Iris pigment epithelial cell (primary cell): ENCODE results near the gene C19orf67.
A peak's percentile ranks its signal among the peaks of the same experiment; 100 is the strongest.

ENCODE experiments used
- DNase-seq: peaks from one replicate; pipeline ENCODE4 v3.0.0-alpha.2; 2011; ENCODE audit warnings: low read depth

The C19orf67 gene

DNA sequence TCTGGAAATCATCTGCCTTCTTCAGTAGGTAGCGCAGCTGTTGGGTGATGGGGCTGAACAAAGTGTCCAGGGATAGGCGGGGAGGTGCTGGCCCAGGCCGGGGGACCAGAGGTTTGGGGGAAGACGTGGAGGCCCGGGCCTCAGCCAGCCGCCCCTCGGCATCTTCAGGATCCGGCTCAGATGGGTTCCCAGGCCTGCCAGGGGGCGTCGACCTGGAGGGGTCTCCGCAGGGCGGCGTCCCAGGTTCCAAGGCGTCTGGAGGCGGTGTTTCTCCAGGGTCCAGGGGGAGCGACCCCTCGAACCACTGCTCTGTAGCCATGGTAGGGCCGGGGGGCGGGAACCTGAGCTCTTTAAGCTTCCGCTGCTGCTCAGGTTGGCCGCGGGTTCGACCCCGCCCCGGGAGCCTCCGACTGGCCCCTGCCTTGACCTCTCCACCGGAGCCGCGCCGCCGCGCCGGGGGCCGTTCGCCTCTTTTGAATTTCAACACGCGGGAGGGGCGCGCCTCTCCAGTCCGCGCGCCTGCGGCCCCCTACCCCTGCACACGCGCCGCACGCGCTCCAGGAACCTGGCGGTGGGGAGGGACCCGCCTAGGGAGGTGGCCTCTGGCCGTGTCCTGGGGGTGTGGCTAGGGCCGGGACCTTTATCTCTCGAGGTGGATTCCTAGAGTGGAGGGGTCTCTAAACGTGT lies at the start of gene C19orf67:
Gene C19orf67, minus strand, starts transcription at position 475 of the 687 bp plus-strand sequence. Its CDS starts 156 bp downstream, at position 319.
- DNase-seq, result no peak

- no peak for DNase-seq
Observed at GRCh38 chr19:14135355-14135754, 49.8 kb upstream of the C19orf67 start.

GRCh38 chr19:14127929-14128509 lies 42.4 kb upstream of the C19orf67 start:
- DNase-seq, result peak; percentile 43

GRCh38 chr19:14127176-14127575 lies 41.6 kb upstream of the C19orf67 start:
- DNase-seq, result no peak

- no peak for DNase-seq
Observed at GRCh38 chr19:14122924-14123323, 37.3 kb upstream of the C19orf67 start.

- no peak for DNase-seq
Observed at GRCh38 chr19:14120497-14120780, 34.9 kb upstream of the C19orf67 start.

DNA sequence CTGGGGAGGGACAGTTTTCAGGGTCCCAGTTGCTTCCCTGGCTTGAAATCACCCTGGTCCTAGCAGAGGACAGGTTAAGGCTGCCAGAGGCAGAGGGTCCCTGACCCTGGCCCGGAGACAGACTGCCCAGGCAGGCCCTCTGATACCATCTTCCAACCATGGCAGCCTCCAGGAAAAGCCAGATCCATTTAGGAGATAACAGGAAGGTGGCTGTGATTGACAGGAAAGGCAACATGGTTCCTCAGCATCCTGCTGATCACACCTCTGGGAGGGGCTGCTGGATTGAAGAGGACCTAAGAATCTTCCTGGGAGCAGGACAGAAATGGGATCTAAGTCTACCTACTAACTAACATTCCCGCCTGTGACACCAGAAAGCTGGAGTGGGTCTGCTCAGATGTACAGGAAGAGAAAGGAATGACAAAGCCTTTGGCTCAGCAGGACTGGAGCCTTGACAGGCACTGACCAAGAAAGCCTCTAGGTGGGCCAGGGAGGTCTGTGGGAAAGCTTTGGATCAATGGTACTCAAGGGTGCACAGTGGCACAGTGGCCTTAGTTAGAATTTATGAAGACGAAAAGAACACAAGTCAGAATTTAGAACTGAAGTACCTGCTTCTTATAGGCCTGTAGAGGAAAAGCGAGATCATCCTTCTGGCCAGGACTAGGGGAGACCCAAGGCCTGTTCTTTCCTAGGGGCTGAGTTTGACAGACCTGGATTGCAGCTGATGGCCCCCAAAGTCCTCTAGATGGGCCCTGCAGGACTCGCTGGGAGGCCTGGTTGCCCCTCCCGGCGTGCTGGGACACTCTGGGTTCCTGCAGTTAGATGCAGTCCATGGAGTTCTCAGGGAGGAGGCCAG lies 34.3 kb upstream of the C19orf67 start:
- DNase-seq, result no peak

DNA sequence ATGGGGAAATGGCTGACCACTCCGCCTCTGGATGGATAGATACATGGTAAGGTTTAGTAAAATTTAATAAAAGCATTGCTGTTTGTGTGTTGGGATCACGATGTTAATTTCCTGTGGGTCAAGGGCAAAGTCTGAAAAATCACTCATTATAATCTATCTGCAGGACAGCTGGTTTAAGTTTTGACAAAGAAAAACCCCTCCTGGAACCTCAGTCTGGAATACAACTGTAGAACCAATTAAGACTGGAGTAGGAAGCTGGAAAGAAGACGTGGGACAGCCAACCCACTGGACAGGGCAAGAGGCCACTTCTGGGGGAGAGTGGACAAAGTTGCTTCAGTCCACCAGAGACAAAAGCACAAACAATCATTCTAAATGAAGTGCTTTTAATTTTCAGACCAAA lies 33.6 kb upstream of the C19orf67 start:
- DNase-seq, result no peak

DNA sequence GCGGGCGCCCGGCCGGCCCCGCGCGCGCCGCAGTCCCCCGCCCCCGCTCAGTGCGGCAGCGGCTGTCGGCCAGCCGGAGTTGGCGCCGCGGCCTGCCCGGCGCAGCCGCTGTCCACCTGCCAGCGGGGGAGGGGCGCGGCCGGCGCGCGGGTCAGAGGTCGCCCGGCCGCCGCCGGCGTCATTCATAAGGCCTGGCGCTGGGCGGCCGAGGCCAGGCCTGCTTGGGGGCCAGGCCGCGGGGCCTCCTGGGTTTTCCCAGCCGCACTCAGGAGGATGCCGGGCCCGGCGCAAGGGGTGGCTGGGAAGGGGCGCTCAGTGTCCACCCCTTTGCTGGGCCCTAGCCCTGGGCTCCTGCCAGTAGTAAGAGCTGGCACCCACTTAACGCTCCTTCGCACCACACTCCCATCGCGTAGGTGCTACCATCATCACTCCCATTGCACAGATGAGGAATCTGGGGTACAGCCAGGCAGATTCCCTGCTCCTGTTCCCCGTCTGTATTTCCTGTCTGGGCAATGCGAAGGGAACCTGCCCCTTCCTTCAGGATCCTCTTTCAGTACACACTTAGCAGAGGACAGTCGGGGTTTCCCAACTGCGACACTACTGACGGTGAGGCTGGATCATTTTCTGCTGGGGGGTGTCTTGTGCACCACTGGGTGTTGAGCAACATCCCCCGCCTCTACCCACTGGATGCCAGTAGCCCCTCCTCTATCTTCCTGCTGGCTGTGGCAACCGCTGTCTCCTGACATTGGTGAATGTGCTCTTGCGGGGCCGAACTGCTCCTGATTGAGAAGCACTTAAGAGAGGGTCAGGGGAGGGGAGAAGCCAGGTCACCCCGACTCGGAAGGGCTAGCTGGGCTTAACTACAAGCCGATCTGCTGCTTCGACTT lies 32.8 kb upstream of the C19orf67 start:
- peak; percentile 85 for DNase-seq

- peak; percentile 100 for DNase-seq
Observed at GRCh38 chr19:14117668-14118164, 32.1 kb upstream of the C19orf67 start, which contains the start of gene PRKACA. Gene PRKACA, minus strand, starts transcription at chr19:14117762. Its CDS starts 215 bp downstream, at chr19:14117547.

- DNase-seq, result no peak
Observed at GRCh38 chr19:14116918-14117578, 31.5 kb upstream of the C19orf67 start.

DNA sequence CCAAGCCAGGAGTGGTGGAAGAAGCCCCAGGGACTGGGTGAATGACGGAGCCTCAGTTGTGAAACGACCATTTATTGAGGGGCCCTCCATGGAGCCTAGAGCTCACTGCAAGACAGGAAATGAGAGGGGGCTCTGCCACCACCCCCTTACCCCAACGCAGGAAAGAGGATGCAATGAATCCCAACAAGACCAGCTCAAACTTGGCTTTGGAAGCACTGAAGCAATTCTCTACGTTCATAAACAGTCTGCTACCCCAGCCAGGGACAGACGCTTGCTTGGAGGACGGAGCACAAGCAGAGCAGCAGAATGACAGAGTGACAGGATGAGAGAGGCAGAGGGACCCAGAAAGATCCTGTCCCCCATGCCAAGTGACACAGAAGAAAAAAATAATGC lies 30.9 kb upstream of the C19orf67 start:
- DNase-seq, result no peak

DNA sequence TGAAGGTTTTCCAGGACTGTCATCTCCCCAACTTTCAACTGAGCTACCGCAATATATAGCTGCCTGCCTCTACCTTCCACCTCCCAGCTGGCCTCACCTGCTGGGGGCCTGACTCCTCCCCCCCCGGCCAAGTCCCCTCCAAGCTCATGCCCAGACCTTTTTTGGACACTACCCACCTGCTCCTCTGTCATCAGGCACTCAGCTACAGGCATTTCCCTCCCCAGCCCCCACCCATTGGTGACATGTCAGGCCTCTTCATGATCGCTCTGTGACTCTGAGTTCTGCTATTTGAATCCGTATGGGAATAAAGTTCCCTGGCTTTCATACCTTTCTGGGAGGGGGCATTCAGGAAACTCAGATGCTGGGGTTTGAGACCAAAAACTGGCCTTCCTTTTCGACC lies 30.2 kb upstream of the C19orf67 start:
- DNase-seq, result no peak

DNA sequence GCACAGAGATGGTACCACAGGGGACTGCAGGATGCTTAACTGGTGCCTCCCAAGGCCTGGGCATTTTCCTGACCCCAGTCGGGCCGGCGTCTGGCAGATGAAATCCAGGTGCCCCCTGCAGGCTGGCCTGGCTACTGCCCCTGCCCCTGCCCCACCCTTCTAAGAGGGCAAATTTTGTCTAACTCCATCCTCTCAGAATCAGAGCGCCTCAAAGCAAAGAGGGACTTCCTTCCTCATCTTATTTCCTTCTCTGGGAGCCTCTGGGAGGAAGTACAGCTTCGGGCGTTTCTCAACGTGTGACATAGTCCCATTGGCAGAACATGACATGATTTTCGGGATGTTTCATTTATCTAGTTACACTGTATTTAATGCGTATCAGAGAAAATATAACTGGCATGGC lies 29.3 kb upstream of the C19orf67 start:
- DNase-seq, result no peak

GRCh38 chr19:14114439-14114838 lies 28.9 kb upstream of the C19orf67 start:
- DNase-seq, result no peak

GRCh38 chr19:14113762-14114414 lies 28.3 kb upstream of the C19orf67 start:
- no peak for DNase-seq

GRCh38 chr19:14112809-14113385 lies 27.3 kb upstream of the C19orf67 start:
- DNase-seq, result no peak

- DNase-seq, result no peak
Observed at GRCh38 chr19:14112051-14112808, 26.6 kb upstream of the C19orf67 start.

DNA sequence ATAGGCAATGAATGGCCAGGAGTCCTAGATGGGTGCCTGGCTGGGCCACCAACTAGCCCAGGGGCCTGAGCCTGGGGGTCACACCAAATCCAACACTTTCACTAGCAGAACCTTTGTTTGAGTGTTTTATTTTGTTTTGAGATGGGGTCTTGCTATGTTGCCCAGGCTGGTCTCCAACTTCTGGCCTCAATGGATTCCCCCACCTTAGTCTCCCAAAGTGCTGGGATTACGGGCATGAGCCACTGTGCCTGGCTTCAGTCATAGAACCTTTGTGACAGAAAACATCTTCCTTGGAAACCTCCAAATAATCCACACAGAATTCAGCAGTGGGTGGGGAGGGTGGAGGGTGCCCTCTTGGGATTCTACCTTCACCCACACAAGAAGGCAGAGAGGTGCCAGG lies 25.9 kb upstream of the C19orf67 start:
- DNase-seq, result no peak

DNA sequence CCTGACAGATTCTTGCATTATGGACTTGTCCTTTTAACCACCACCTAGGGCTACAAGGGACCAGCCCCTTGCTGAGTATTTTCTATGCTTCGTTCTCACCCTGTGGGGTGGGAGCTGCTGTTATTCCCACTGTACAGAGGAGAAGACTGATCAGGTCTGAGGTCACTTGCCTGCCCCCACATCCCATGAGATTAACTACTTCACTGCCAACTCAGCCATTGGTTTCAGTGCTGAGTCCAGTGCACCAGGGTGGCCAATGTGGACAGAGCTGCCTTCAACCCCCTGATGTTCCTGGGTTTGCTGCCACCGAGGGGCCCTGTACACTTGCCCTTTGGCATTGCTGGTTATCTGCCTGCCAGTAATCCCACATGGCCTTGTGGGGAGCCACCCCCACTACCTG lies 25.1 kb upstream of the C19orf67 start:
- DNase-seq, result no peak
